HL-60 (cell line): ENCODE measurements around the gene BRK1.

Source experiments
- DNase-seq, 2 experiments: peaks; one replicate each; pipeline ENCODE4 v3.0.0-alpha.2; 2010 to 2020; ENCODE audit warnings: low read depth in 1 of 2, low spot score in 1 of 2
- H3K27ac ChIP-seq: fragments of 250-450 bp; sonication (Bioruptor Pico); replicated peaks from 2 replicates; pipeline ENCODE4 v1.5.1; 2020; ENCODE audit warnings: mild to moderate bottlenecking, moderate library complexity
- H3K27me3 ChIP-seq: fragments of 250-450 bp; sonication (Bioruptor Pico); 2 replicates; pipeline ENCODE4 v1.5.1; 2021; ENCODE audit warnings: mild to moderate bottlenecking, moderate library complexity; ENCODE audit not compliant: insufficient read depth, poor library complexity, severe bottlenecking
- H3K4me3 ChIP-seq: replicated peaks from 2 replicates; pipeline ENCODE4 v1.5.1; 2011; ENCODE audit warnings: mild to moderate bottlenecking, control low read depth, low read length; ENCODE audit not compliant: insufficient read depth
- CTCF ChIP-seq: IDR thresholded peaks from one replicate; pipeline ENCODE4 v1.5.1; 2011; ENCODE audit warnings: low read length, control low read depth, inconsistent platforms; ENCODE audit not compliant: insufficient read depth
- GABPA ChIP-seq: IDR thresholded peaks from 2 replicates; pipeline ENCODE4 v1.6.1; 2012; ENCODE audit warnings: low read depth
- POLR2AphosphoS5 ChIP-seq: IDR thresholded peaks from 2 replicates; pipeline ENCODE4 v1.6.1; 2012; ENCODE audit warnings: low read depth
- REST ChIP-seq: IDR thresholded peaks from 2 replicates; pipeline ENCODE4 v1.6.1; 2012; ENCODE audit warnings: low read depth; ENCODE audit not compliant: insufficient replicate concordance
- SPI1 ChIP-seq: IDR thresholded peaks from 2 replicates; pipeline ENCODE4 v1.6.1; 2012; ENCODE audit warnings: low read depth, mild to moderate bottlenecking, borderline replicate concordance

BRK1 gene

GRCh38 chr3:10116928-10117327 is 1.5 kb downstream of the BRK1 start:
- H3K4me3 ChIP-seq, result 0 out of 2 replicates have a peak overlapping the region, but pooled peaks have one; percentile 94

DNA sequence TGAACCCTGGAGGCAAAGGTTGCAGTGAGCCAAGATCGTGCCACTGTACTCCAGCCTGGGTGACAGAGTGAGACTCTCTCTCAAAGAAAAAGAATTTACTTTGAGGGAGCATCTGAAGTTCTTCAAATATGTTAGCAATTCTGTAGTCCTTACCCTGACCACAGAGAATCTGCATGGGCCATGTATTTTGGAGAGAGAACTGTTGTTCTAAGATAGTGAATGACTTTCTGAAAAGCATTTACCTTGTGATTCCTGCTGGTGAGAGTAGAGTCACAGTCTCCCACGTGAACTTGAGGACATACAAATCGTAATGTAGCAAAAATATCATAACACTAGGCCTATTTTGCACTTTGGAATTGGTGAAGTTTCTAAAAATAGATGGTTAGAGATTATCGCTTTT is 3.9 kb downstream of the BRK1 start:
- H3K27me3 ChIP-seq, result no peaks in the 10 kb centered on the region
- DNase-seq, result no peak
- TF ChIP-seq CTCF (no peak), POLR2AphosphoS5 (no peak), SPI1 (no peak), GABPA (no peak), REST (no peak)
- no peak overlapping the region for H3K4me3 ChIP-seq
- H3K27ac ChIP-seq, result no peak overlapping the region

More at GRCh38 chr3:10116928-10117327, 1.5 kb downstream of the BRK1 start:
- Histone ChIP-seq H3K27ac (no peak overlapping the region), H3K27me3 (no peaks in the 10 kb centered on the region)
- DNase-seq, result no peak
- TF ChIP-seq REST, result no peak
- no peak for TF ChIP-seq SPI1
- TF ChIP-seq POLR2AphosphoS5, result no peak
- no peak for TF ChIP-seq CTCF
- TF ChIP-seq GABPA, result no peak

- no peak for TF ChIP-seq SPI1
- no peak for TF ChIP-seq GABPA
- TF ChIP-seq REST, result no peak
- no peak for TF ChIP-seq POLR2AphosphoS5
- no peak for TF ChIP-seq CTCF
- DNase-seq, result no peak
- Histone ChIP-seq H3K27ac (no peak overlapping the region), H3K27me3 (no peaks in the 10 kb centered on the region), H3K4me3 (no peak overlapping the region)
Observed at GRCh38 chr3:10121064-10121463, 5.6 kb downstream of the BRK1 start.
